B cell (primary cell): ENCODE data around the gene HTATIP2.
A peak's percentile ranks its signal among the peaks of the same experiment; 100 is the strongest.

ENCODE experiments used
- CTCF ChIP-seq: fragments of 200-600 bp; IDR thresholded peaks from one replicate; pipeline ENCODE4 v1.8.0; 2022; ENCODE audit warnings: antibody characterized with exemption, mild to moderate bottlenecking
- EZH2 ChIP-seq: IDR thresholded peaks from 2 replicates; pipeline ENCODE4 v1.6.1; 2012; ENCODE audit warnings: borderline replicate concordance, low read depth, mild to moderate bottlenecking, moderate library complexity, low read length; ENCODE audit not compliant: insufficient read depth, poor library complexity, severe bottlenecking

GRCh38 chr11:20397281-20397680 lies 33.8 kb downstream of the HTATIP2 start:
- TF ChIP-seq CTCF (peak; percentile 54), EZH2 (no peak)
